ENCODE data around the gene SETD3. TPM values are rescaled to one million over a fixed set of nuclear protein-coding genes. Genes with fewer than 3 reads are reported as not detected.

The SETD3 gene
- total RNA-seq, 1 donor from 2014 or later: 67.4 TPM

DNA sequence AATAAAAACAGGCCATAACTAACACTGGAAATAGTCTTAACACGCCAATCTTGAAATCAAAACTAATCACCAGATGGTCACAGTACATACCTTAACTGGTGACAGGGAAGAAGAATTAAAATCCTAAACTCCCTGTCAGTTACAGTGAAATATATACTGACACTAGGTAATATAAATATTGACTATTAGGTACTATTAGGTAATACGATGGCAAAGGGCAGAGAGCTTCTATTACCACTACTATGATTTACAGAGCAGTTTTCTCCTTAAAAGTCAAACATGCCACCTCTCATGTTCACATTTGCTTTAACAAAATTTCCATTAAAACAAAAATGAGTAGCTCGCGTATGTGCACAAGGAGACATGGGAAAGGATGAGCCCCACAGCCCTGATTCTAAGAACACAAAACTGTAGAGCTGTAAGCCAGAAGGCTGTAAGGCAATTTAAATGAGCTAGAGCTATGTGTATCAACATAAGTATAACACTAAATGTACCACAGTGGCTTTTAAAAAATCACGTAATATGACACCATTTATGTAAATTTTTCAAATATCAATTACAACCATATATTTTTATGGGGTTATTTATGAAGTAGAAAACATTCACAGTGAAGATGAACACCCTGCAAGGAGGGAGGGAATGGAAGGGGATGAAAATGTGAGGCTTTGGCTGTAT lies 19.1 kb downstream of the SETD3 start:
- H3K9me3 Mint-ChIP-seq (ENCODE audit: unreplicated experiment): no peaks in the 10 kb centered on the region
- no peak for DNase-seq (ENCODE audit: low spot score)
- peaks cover 2% of the 10 kb centered on the region for H3K4me1 Mint-ChIP-seq (ENCODE audit: unreplicated experiment)
- H3K4me3 Mint-ChIP-seq (ENCODE audit: unreplicated experiment): no peak overlapping the region
- no peak overlapping the region for H3K27ac Mint-ChIP-seq (ENCODE audit: unreplicated experiment)
- H3K36me3 Mint-ChIP-seq (ENCODE audit: low read depth, unreplicated experiment): peaks cover 25% of the 10 kb centered on the region
- TF ChIP-seq, protein P1, sequence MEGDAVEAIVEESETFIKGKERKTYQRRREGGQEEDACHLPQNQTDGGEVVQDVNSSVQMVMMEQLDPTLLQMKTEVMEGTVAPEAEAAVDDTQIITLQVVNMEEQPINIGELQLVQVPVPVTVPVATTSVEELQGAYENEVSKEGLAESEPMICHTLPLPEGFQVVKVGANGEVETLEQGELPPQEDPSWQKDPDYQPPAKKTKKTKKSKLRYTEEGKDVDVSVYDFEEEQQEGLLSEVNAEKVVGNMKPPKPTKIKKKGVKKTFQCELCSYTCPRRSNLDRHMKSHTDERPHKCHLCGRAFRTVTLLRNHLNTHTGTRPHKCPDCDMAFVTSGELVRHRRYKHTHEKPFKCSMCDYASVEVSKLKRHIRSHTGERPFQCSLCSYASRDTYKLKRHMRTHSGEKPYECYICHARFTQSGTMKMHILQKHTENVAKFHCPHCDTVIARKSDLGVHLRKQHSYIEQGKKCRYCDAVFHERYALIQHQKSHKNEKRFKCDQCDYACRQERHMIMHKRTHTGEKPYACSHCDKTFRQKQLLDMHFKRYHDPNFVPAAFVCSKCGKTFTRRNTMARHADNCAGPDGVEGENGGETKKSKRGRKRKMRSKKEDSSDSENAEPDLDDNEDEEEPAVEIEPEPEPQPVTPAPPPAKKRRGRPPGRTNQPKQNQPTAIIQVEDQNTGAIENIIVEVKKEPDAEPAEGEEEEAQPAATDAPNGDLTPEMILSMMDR (IDR thresholded peaks at IDR 0.05; ENCODE audit: unreplicated experiment): no peak
- no peaks in the 10 kb centered on the region for H3K27me3 Mint-ChIP-seq (ENCODE audit: unreplicated experiment)

DNA sequence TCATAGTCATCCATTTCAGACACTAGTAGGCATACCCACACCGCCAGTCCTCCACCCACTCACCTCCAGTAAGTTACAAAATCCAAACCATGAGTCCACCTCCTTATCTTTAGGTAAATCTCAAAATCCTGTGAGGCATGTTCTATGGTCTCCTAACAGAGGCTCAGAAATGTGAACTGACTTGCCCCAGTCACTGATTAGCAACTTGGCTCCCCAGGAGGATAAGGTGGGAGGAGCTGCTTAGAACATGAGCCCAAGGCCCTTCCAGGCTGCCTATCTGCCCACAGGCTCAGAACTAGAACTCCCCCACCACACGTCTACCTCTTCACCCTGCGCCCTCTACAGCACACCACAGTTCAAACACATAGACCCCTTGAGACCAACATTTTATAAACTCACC lies 19.9 kb downstream of the SETD3 start:
- peaks cover 25% of the 10 kb centered on the region for H3K36me3 Mint-ChIP-seq (ENCODE audit: low read depth, unreplicated experiment)
- no peak for DNase-seq (ENCODE audit: low spot score)
- peak overlapping the region; percentile 56 for H3K4me3 Mint-ChIP-seq (ENCODE audit: unreplicated experiment)
- H3K4me1 Mint-ChIP-seq (ENCODE audit: unreplicated experiment): no peaks in the 10 kb centered on the region
- no peaks in the 10 kb centered on the region for H3K27me3 Mint-ChIP-seq (ENCODE audit: unreplicated experiment)
- H3K9me3 Mint-ChIP-seq (ENCODE audit: unreplicated experiment): no peaks in the 10 kb centered on the region
- TF ChIP-seq, protein P1 (IDR thresholded peaks at IDR 0.05; ENCODE audit: unreplicated experiment): no peak
- H3K27ac Mint-ChIP-seq (ENCODE audit: unreplicated experiment): no peak overlapping the region

DNA sequence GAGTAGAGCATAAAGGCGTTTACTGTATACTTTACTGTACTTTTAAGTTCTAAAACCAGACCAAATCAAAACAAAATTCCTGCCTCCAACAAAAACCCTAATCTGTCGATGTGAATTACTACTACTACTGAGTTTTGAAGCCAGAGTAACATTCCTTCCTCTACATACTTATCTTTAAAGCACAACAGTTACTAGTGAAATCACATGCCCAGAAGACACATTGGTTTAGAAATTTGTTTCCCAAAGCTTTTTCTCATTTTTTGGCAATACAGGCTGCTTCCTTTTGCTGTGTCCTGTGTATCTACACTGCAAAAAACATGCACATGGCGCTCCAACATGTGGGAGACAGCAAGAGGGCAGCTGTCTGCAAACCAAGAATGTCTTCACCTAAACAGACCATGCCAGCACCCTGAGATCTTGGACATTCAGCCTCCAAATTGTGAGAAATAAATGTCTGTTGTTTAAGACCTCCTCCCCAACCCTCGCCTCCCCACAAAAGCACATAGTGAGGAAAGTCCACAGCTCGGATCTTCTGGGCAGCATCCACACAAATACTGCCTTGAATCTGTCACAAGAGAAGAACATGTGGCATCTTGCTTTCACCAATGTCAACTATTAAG lies 21.1 kb downstream of the SETD3 start:
- Mint-ChIP-seq H3K9me3 (ENCODE audit: unreplicated experiment) (no peaks in the 10 kb centered on the region), H3K4me3 (ENCODE audit: unreplicated experiment) (no peak overlapping the region), H3K27me3 (ENCODE audit: unreplicated experiment) (peaks cover 2% of the 10 kb centered on the region), H3K27ac (ENCODE audit: unreplicated experiment) (no peak overlapping the region), H3K4me1 (ENCODE audit: unreplicated experiment) (no peaks in the 10 kb centered on the region), H3K36me3 (ENCODE audit: low read depth, unreplicated experiment) (peaks cover 30% of the 10 kb centered on the region)
- DNase-seq (ENCODE audit: low spot score): no peak
- TF ChIP-seq, protein P1 (IDR thresholded peaks at IDR 0.05; ENCODE audit: unreplicated experiment): no peak

DNA sequence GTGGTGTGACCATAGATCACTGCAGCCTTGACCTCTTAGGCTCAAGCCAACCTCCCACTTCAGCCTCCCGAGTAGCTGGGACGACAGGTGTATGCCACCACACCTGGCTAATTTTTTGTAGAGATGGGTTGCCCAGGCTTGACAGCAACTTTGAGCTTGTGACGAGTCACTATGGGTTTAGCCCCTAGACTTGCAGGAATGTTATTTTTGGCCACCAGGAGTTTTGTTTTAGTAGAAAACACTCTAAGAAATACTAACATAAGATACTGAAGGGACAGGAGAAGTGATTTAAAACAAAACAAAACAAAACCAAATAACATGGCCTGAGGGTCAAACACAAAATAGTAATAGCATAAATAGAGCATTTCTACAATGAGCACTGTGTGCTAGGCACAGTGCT lies 26.4 kb downstream of the SETD3 start:
- H3K27ac Mint-ChIP-seq (ENCODE audit: unreplicated experiment): no peak overlapping the region
- H3K36me3 Mint-ChIP-seq (ENCODE audit: low read depth, unreplicated experiment): peaks cover 10% of the 10 kb centered on the region
- DNase-seq (ENCODE audit: low spot score): no peak
- H3K4me1 Mint-ChIP-seq (ENCODE audit: unreplicated experiment): peaks cover 3% of the 10 kb centered on the region
- TF ChIP-seq, protein P1 (IDR thresholded peaks at IDR 0.05; ENCODE audit: unreplicated experiment): no peak
- H3K27me3 Mint-ChIP-seq (ENCODE audit: unreplicated experiment): peaks cover 2% of the 10 kb centered on the region
- H3K9me3 Mint-ChIP-seq (ENCODE audit: unreplicated experiment): no peaks in the 10 kb centered on the region
- no peak overlapping the region for H3K4me3 Mint-ChIP-seq (ENCODE audit: unreplicated experiment)

DNA sequence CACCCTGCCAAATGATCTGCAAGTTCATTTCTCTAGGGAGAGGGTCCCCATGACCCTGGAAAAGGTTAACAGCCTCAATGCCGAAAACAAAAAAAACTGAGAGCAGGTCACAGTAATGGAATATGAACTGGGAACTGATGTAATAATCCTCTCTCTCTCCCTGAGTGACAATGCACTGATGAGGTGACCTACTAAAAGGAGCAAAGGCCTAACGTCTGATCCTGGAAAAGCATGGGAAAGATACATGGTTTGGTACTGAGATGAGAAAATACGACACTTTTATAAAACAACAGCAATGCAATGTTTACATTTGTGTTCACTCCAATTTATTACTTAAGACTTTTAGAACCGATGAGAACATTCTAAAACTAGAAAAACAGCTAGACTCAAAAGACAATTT lies 27.7 kb downstream of the SETD3 start:
- Mint-ChIP-seq H3K4me3 (ENCODE audit: unreplicated experiment) (no peak overlapping the region), H3K4me1 (ENCODE audit: unreplicated experiment) (peaks cover 3% of the 10 kb centered on the region), H3K9me3 (ENCODE audit: unreplicated experiment) (no peaks in the 10 kb centered on the region), H3K27ac (ENCODE audit: unreplicated experiment) (no peak overlapping the region), H3K27me3 (ENCODE audit: unreplicated experiment) (peaks cover 2% of the 10 kb centered on the region), H3K36me3 (ENCODE audit: low read depth, unreplicated experiment) (peaks cover 10% of the 10 kb centered on the region)
- TF ChIP-seq, protein P1 (IDR thresholded peaks at IDR 0.05; ENCODE audit: unreplicated experiment): no peak
- no peak for DNase-seq (ENCODE audit: low spot score)
